ENCODE data around the gene UBAC2.
A peak's percentile ranks its signal among the peaks of the same experiment; 100 is the strongest.

UBAC2 gene

DNA sequence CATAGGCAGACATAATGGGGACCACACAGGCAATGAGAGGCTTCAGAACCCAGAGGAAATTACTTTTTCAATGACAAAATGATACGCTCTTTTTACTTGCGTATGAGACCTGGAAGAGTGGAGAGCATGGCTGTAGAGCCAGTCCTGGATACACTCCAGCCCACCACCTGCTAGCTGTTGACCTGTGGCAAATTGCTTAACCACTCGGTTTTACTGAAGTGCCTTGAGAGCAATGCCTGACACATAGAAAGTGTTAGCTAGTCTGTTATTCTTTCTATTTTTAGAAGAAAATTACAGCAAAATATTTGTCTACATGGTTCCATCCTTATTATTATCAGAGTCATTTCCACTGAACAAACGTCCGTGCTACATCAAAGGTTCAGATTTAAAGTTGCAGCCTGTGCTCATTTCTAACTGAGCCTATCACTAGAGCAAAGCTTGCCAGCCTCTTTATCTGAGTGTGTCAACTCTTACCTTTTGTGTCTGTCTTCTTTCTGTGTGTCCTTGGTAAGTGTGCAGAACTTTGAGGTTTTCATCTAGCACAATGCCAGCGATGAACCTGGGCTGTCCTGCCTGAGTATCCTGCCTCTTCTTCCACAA is 116.1 kb downstream of the UBAC2 start:
- H3K27me3 ChIP-seq (ENCODE audit: low read depth, low read length), result no peaks in the 10 kb centered on the region
- H3K36me3 ChIP-seq (ENCODE audit: control insufficient read depth in 1 of 2, insufficient read depth in 2 of 2, low read length in 2 of 2), result peaks cover 0 to 3% of the 10 kb centered on the region in 2 donors
- H3K27ac ChIP-seq (ENCODE audit: low read length), result no peak overlapping the region
- no peaks in the 10 kb centered on the region for H3K9me3 ChIP-seq (ENCODE audit: control insufficient read depth in 1 of 2, low read length in 2 of 2)
- peaks cover 2 to 11% of the 10 kb centered on the region in 2 donors for H3K4me1 ChIP-seq (ENCODE audit: control insufficient read depth in 1 of 2, insufficient read depth in 2 of 2, low read length in 2 of 2)
- no peak overlapping the region for H3K4me3 ChIP-seq (ENCODE audit: low read depth in 1 of 2, low read length in 2 of 2)

DNA sequence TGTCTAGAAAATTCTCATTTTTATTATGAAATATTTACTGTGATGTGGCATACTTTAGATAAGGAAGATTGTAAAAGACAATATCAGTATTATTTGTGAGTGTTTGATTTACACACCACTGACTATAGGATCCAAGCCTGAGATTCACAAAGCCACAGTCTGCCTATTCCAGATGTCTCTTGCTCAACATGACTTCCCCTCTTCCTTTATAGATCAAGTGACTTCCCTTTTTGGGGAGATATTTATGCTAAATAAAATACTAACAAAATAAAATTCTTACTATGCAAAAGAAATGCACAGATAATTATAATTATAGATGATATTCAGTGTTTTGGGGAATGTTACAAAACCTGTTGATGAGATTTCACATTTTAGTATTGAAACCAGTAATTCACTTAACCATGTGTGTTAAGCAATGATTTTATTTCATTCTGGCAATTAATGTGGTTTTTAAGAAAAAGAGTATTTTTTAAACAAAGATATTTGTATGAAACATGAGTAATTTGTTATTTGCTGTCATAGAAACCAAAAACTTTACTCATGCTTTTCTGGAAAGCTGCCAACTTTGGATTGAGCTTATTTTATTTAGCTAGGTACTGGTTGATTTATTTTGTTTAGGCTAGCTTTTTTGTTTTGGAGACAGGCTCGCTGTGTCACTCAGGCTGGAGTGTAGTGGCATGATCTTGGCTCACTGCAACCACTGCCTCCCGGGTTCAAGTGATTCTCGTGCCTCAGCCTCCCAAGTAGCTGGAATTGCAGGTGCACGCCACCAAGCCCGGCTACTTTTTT is 120.2 kb downstream of the UBAC2 start:
- H3K9me3 ChIP-seq (ENCODE audit: control insufficient read depth in 1 of 2, low read length in 2 of 2), result no peaks in the 10 kb centered on the region
- peaks cover 11% of the 10 kb centered on the region in 2 donors for H3K4me1 ChIP-seq (ENCODE audit: control insufficient read depth in 1 of 2, insufficient read depth in 2 of 2, low read length in 2 of 2)
- peak overlapping the region; percentile 39 for H3K27ac ChIP-seq (ENCODE audit: low read length)
- H3K4me3 ChIP-seq (ENCODE audit: low read depth in 1 of 2, low read length in 2 of 2), result no peak overlapping the region
- H3K36me3 ChIP-seq (ENCODE audit: control insufficient read depth in 1 of 2, insufficient read depth in 2 of 2, low read length in 2 of 2), result no peaks in the 10 kb centered on the region
- no peaks in the 10 kb centered on the region for H3K27me3 ChIP-seq (ENCODE audit: low read depth, low read length)

DNA sequence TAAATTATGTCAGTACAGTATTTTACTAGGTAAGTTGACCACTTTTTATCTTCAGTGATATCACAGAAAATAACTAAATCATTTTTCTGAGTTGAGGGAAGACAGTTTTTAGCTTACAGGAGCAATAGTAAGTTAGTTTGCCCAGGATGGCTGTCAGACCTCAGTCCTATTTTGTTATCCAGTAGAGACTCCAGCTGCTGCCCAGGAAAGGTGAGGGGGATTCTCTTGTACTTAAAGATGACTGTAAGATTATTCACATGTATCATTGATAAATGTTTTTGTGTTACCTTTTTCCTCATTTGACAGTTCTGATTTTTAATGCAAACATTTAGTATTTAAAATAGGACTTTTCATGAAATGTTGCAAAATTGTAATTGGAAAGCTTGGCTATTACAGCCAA is 121.1 kb downstream of the UBAC2 start:
- H3K27me3 ChIP-seq (ENCODE audit: low read depth, low read length), result no peaks in the 10 kb centered on the region
- no peaks in the 10 kb centered on the region for H3K9me3 ChIP-seq (ENCODE audit: control insufficient read depth in 1 of 2, low read length in 2 of 2)
- peak overlapping the region; percentile 60 for H3K27ac ChIP-seq (ENCODE audit: low read length)
- no peaks in the 10 kb centered on the region for H3K36me3 ChIP-seq (ENCODE audit: control insufficient read depth in 1 of 2, insufficient read depth in 2 of 2, low read length in 2 of 2)
- no peak overlapping the region for H3K4me3 ChIP-seq (ENCODE audit: low read depth in 1 of 2, low read length in 2 of 2)
- H3K4me1 ChIP-seq (ENCODE audit: control insufficient read depth in 1 of 2, insufficient read depth in 2 of 2, low read length in 2 of 2), result peaks cover 11% of the 10 kb centered on the region in 2 donors

DNA sequence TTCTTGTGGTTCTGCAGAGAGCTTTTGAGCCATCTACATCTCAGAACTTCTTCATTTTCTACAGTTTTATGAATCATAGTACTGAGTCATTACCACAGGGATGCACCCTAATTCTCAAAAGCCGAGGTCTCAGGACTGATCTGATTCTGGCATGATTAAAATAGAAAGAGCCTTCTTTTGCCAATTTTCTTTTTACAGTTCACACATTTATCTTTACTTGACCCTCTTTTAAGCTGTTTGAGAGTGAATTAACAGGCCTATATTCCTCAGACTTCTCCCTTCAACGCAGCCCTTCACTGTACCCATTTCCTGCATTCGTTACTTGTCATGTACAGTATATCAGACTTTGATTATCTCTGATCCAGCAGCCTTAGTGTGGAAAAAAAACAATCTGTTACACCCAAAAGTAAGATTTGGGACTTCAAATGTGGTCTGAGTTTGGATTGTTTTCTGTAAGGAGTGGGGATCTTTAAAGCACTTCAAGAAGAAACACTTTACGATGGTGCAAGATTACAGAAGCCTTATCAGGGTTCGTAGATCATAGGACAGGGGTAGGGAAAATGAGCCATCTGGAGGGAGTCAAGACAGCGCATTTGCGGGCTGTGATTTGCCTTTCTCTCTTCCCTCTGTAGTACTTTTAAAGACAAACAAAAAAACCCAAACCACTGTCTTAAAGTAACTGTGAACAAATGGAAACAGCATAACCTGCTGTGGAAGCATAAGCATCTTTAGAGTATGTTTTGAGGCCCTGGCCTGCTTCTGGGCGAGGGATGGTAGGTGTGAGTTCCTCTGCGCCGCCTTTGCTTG is 121.8 kb downstream of the UBAC2 start:
- Histone ChIP-seq H3K27ac (ENCODE audit: low read length) (peak overlapping the region; percentile 74), H3K4me1 (ENCODE audit: control insufficient read depth in 1 of 2, insufficient read depth in 2 of 2, low read length in 2 of 2) (peaks cover 11% of the 10 kb centered on the region in 2 donors), H3K4me3 (ENCODE audit: low read depth in 1 of 2, low read length in 2 of 2) (no peak overlapping the region), H3K9me3 (ENCODE audit: control insufficient read depth in 1 of 2, low read length in 2 of 2) (no peaks in the 10 kb centered on the region), H3K36me3 (ENCODE audit: control insufficient read depth in 1 of 2, insufficient read depth in 2 of 2, low read length in 2 of 2) (no peaks in the 10 kb centered on the region), H3K27me3 (ENCODE audit: low read depth, low read length) (no peaks in the 10 kb centered on the region)

DNA sequence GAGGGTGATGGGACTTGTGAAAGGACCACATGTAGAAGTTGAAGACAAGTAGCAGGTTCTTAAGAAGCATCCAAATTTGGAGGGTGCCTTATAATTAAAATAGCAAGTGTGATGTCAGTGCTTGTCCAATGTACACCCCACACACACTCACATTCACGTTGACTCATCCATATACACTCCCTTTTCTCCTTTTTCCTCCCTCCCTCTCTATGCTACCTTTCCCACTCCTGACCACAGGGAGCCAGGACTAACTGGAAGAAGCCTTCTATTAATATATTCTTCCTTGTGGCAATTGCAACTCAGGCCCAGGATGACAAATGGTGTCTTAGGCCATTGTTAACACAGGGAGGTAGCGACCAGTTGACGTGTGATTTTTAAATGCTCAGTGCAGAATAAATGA is 122.8 kb downstream of the UBAC2 start:
- Histone ChIP-seq H3K4me3 (ENCODE audit: low read depth in 1 of 2, low read length in 2 of 2) (no peak overlapping the region), H3K27me3 (ENCODE audit: low read depth, low read length) (no peaks in the 10 kb centered on the region), H3K36me3 (ENCODE audit: control insufficient read depth in 1 of 2, insufficient read depth in 2 of 2, low read length in 2 of 2) (no peaks in the 10 kb centered on the region), H3K9me3 (ENCODE audit: control insufficient read depth in 1 of 2, low read length in 2 of 2) (no peaks in the 10 kb centered on the region), H3K27ac (ENCODE audit: low read length) (no peak overlapping the region), H3K4me1 (ENCODE audit: control insufficient read depth in 1 of 2, insufficient read depth in 2 of 2, low read length in 2 of 2) (peaks cover 11% of the 10 kb centered on the region in 2 donors)

DNA sequence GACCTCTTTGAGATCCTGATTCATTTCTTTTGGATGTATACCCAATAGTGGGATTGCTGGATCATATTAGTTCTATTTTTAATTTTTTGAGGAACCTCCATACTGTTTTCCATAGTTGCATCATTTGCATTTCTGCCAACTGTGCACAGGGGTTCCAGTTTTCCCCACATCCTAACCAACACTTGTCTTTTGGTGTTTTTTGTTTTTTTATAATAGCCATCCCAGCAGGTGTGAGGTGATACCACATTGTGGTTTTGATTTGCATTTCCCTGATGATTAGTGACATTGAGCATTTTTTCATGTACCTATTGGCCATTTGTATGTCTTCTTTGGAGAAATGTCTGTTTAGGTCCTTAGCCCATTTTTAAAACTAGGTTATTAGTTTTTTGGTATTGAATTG is 125.4 kb downstream of the UBAC2 start:
- H3K27me3 ChIP-seq (ENCODE audit: low read depth, low read length), result no peaks in the 10 kb centered on the region
- no peak overlapping the region for H3K4me3 ChIP-seq (ENCODE audit: low read depth in 1 of 2, low read length in 2 of 2)
- no peaks in the 10 kb centered on the region for H3K9me3 ChIP-seq (ENCODE audit: control insufficient read depth in 1 of 2, low read length in 2 of 2)
- H3K27ac ChIP-seq (ENCODE audit: low read length), result no peak overlapping the region
- H3K36me3 ChIP-seq (ENCODE audit: control insufficient read depth in 1 of 2, insufficient read depth in 2 of 2, low read length in 2 of 2), result peaks cover 0 to 7% of the 10 kb centered on the region in 2 donors
- peaks cover 7 to 11% of the 10 kb centered on the region in 2 donors for H3K4me1 ChIP-seq (ENCODE audit: control insufficient read depth in 1 of 2, insufficient read depth in 2 of 2, low read length in 2 of 2)

DNA sequence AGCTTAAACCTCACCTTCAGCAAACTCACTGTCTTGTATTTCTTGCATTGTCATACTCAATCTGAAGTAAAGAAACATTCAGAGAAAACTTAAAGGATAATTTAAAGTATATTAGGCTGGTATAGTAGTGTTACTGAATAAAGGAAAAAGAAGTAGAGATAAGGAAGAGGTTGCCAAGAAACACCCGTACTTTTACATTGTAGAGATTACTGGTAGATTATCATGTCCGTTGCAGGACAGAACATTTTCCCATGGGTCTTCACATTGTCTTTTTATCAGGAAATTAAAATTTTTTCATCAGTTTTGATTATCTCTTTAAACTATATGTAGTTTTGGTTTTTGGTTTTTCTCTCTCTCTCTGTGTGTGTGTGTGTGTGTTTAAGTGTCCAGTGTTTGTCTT is 126.5 kb downstream of the UBAC2 start:
- Histone ChIP-seq H3K4me1 (ENCODE audit: control insufficient read depth in 1 of 2, insufficient read depth in 2 of 2, low read length in 2 of 2) (peaks cover 0 to 6% of the 10 kb centered on the region in 2 donors), H3K36me3 (ENCODE audit: control insufficient read depth in 1 of 2, insufficient read depth in 2 of 2, low read length in 2 of 2) (peaks cover 0 to 7% of the 10 kb centered on the region in 2 donors), H3K27me3 (ENCODE audit: low read depth, low read length) (no peaks in the 10 kb centered on the region), H3K9me3 (ENCODE audit: control insufficient read depth in 1 of 2, low read length in 2 of 2) (no peaks in the 10 kb centered on the region), H3K27ac (ENCODE audit: low read length) (no peak overlapping the region), H3K4me3 (ENCODE audit: low read depth in 1 of 2, low read length in 2 of 2) (no peak overlapping the region)

DNA sequence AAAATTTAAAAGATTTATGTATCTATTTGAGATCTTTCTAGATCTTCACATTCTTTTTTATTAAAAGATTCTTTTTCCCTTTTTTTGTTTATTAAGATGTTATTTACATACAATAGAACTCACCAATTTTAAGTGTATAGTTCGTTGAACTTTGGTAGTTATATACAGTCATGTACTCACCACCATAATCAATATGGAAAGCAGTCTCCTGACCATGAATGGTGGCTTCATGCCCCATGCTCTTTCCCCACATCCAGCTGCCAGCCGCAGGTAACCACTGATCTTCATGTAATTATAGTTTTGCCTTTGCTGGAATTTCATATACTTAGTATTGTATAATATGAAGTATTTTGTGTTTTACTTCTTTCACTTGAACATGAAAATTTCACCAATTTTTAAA is 127.1 kb downstream of the UBAC2 start:
- Histone ChIP-seq H3K9me3 (ENCODE audit: control insufficient read depth in 1 of 2, low read length in 2 of 2) (no peaks in the 10 kb centered on the region), H3K27ac (ENCODE audit: low read length) (no peak overlapping the region), H3K4me1 (ENCODE audit: control insufficient read depth in 1 of 2, insufficient read depth in 2 of 2, low read length in 2 of 2) (peaks cover 0 to 1% of the 10 kb centered on the region in 2 donors), H3K4me3 (ENCODE audit: low read depth in 1 of 2, low read length in 2 of 2) (no peak overlapping the region), H3K36me3 (ENCODE audit: control insufficient read depth in 1 of 2, insufficient read depth in 2 of 2, low read length in 2 of 2) (peaks cover 0 to 7% of the 10 kb centered on the region in 2 donors), H3K27me3 (ENCODE audit: low read depth, low read length) (no peaks in the 10 kb centered on the region)

DNA sequence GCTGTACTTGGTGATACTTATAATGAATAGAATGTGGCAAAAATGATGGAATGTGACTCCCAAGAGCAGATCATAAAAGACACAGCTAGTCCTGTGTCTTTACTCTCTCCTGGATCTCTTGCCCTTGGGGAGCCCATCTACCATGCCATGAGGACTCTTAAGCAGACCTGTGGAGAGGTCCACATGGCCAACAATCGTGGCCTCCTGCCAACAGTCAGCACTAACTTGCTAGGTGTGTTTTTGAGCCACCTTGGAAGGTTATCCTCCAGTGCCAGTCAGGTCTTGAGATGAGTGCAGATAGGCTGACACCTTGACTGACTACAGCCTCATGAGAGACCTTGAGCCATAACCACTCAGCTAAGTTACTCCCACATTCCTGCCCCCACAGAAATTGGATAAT is 128.8 kb downstream of the UBAC2 start:
- H3K4me3 ChIP-seq (ENCODE audit: low read depth in 1 of 2, low read length in 2 of 2), result no peak overlapping the region
- no peak overlapping the region for H3K27ac ChIP-seq (ENCODE audit: low read length)
- no peaks in the 10 kb centered on the region for H3K9me3 ChIP-seq (ENCODE audit: control insufficient read depth in 1 of 2, low read length in 2 of 2)
- H3K27me3 ChIP-seq (ENCODE audit: low read depth, low read length), result no peaks in the 10 kb centered on the region
- peaks cover 0 to 7% of the 10 kb centered on the region in 2 donors for H3K36me3 ChIP-seq (ENCODE audit: control insufficient read depth in 1 of 2, insufficient read depth in 2 of 2, low read length in 2 of 2)
- no peaks in the 10 kb centered on the region for H3K4me1 ChIP-seq (ENCODE audit: control insufficient read depth in 1 of 2, insufficient read depth in 2 of 2, low read length in 2 of 2)

DNA sequence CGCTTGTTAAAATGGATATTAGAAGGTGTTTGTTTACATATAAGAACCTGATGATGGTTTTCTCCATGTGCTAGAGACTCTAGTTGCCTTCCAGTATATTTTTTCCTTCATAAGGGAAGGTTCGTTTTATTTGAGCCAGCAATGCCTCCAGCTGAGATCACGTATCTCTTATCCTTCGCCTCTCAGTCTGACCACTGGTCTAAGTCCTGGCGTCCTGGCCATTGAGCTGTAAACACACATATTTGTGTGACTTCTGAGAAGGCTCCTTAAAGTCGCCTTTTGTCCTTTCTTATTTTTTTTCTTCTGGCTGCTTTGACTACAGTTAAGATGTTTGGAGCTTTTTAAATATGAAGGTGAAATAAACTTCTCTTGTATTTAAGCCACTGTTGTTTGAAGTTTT is 130.3 kb downstream of the UBAC2 start:
- Histone ChIP-seq H3K4me3 (ENCODE audit: low read depth in 1 of 2, low read length in 2 of 2) (no peak overlapping the region), H3K4me1 (ENCODE audit: control insufficient read depth in 1 of 2, insufficient read depth in 2 of 2, low read length in 2 of 2) (no peaks in the 10 kb centered on the region), H3K27me3 (ENCODE audit: low read depth, low read length) (no peaks in the 10 kb centered on the region), H3K27ac (ENCODE audit: low read length) (no peak overlapping the region), H3K9me3 (ENCODE audit: control insufficient read depth in 1 of 2, low read length in 2 of 2) (no peaks in the 10 kb centered on the region), H3K36me3 (ENCODE audit: control insufficient read depth in 1 of 2, insufficient read depth in 2 of 2, low read length in 2 of 2) (peaks cover 0 to 7% of the 10 kb centered on the region in 2 donors)

DNA sequence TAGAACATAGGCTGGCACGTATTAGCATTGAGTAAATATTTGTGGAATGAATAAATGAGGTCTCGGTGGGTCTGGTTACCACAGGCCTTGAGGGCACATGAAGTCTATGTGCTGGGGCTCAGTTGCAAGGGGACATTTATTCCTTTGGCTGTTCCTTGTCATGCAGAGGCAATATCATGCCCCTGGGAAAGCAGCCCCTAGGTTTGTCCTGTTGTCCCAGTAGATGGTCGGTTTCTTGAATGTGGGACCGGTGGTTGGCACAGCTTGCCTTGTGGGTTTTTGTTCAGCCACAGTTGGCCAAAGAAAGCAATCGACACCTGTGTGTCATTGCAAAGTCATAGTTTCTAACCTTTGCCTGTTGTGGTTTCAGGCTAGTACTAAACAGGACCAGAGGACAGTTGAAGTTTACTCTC is 131.2 kb downstream of the UBAC2 start:
- no peak overlapping the region for H3K4me3 ChIP-seq (ENCODE audit: low read depth in 1 of 2, low read length in 2 of 2)
- H3K27ac ChIP-seq (ENCODE audit: low read length), result no peak overlapping the region
- H3K9me3 ChIP-seq (ENCODE audit: control insufficient read depth in 1 of 2, low read length in 2 of 2), result no peaks in the 10 kb centered on the region
- no peaks in the 10 kb centered on the region for H3K4me1 ChIP-seq (ENCODE audit: control insufficient read depth in 1 of 2, insufficient read depth in 2 of 2, low read length in 2 of 2)
- no peaks in the 10 kb centered on the region for H3K27me3 ChIP-seq (ENCODE audit: low read depth, low read length)
- H3K36me3 ChIP-seq (ENCODE audit: control insufficient read depth in 1 of 2, insufficient read depth in 2 of 2, low read length in 2 of 2), result peaks cover 0 to 7% of the 10 kb centered on the region in 2 donors

All from muscle layer of duodenum (tissue), 2 donors.